Endothelial cell of umbilical vein (primary cell): Measurements from ENCODE around the gene PRR15. TPM values are rescaled to one million over a fixed set of nuclear protein-coding genes. Genes with fewer than 3 reads are reported as not detected.

ENCODE experiments used
- BruUV-seq: library from RNA; stranded (reverse); fragments of 400-500 nt; replicated peaks from 2 replicates; lab custom pipeline; 2021; lab: Mats Ljungman, UMichigan
- CTCF ChIA-PET: fragments of 300-600, 350-600 bp; sonication (Branson Sonifier 250); formaldehyde crosslinking; loops from one replicate; lab custom pipeline; 2021; ENCODE audit warnings: antibody characterized with exemption, inconsistent platforms; lab: Charles Lee
- POLR2A ChIA-PET: fragments of 300-600, 350-600 bp; sonication (Branson Sonifier 250); formaldehyde crosslinking; loops from one replicate; lab custom pipeline; 2021; ENCODE audit warnings: antibody characterized with exemption, inconsistent platforms; lab: Charles Lee
- DNase-seq: peaks from one replicate; pipeline ENCODE4 v3.0.0-alpha.2; 2011; ENCODE audit warnings: low read depth, low spot score
- FAIRE-seq: peaks from 2 replicates; lab custom pipeline; 2011; peaks lifted over from hg19 to GRCh38; lab: Jason Lieb, UNC
- H2AFZ ChIP-seq: 2 replicates; pipeline ENCODE4 v1.6.0; 2012; ENCODE audit warnings: low read depth, low read length, control low read depth, inconsistent platforms
- H3K27ac ChIP-seq: 2 replicates; pipeline ENCODE4 v1.5.1; 2011; ENCODE audit warnings: low read depth, mild to moderate bottlenecking, control low read depth, low read length, moderate library complexity; ENCODE audit not compliant: insufficient read depth
- H3K27me3 ChIP-seq, 2 experiments: 2 replicates each; pipeline versions ENCODE4 v1.6.0 to v1.6.1; 2011; ENCODE audit warnings: low read length in 2 of 2, mixed read lengths in 1 of 2; ENCODE audit not compliant: control insufficient read depth in 2 of 2, insufficient read depth in 2 of 2
- H3K36me3 ChIP-seq, 2 experiments: 2 replicates in 1 of 2; 3 replicates in 1 of 2; pipeline ENCODE4 v1.5.1; 2011; ENCODE audit warnings: low read length in 2 of 2, mild to moderate bottlenecking in 1 of 2, moderate library complexity in 1 of 2; ENCODE audit not compliant: control insufficient read depth in 2 of 2, insufficient read depth in 2 of 2; ENCODE audit errors: extremely low read depth in 1 of 2
- H3K4me1 ChIP-seq: 3 replicates; pipeline ENCODE4 v1.5.1; 2011; ENCODE audit warnings: mild to moderate bottlenecking, low read length; ENCODE audit not compliant: control insufficient read depth, insufficient read depth; ENCODE audit errors: extremely low read depth
- H3K4me2 ChIP-seq: 2 replicates; pipeline ENCODE4 v1.6.1; 2011; ENCODE audit warnings: low read length, control low read depth, mixed read lengths; ENCODE audit not compliant: insufficient read depth
- H3K4me3 ChIP-seq, 3 experiments: fragments of 200-600 bp in 1 of 3; sonication (generic), shearing (Covaris generic) in 1 of 3; replicated peaks in 1 of 3; 2 replicates each; pipeline ENCODE4 v1.5.1; 2011 to 2016; ENCODE audit warnings: control low read depth in 3 of 3, low read length in 3 of 3, mild to moderate bottlenecking in 2 of 3, inconsistent platforms in 1 of 3, low read depth in 1 of 3, moderate library complexity in 1 of 3; ENCODE audit not compliant: insufficient read depth in 1 of 3
- H3K79me2 ChIP-seq: 2 replicates; pipeline ENCODE4 v1.6.0; 2012; ENCODE audit warnings: low read length, inconsistent platforms; ENCODE audit not compliant: control insufficient read depth, insufficient read depth
- H3K9ac ChIP-seq: replicated peaks from 2 replicates; pipeline ENCODE3; 2011; ENCODE audit warnings: low read length, control low read depth; ENCODE audit not compliant: insufficient read depth; ENCODE audit errors: extremely low read depth
- H3K9me1 ChIP-seq: replicated peaks from 3 replicates; pipeline ENCODE4 v1.6.0; 2011; ENCODE audit warnings: mild to moderate bottlenecking, low read length; ENCODE audit not compliant: control insufficient read depth, insufficient read depth; ENCODE audit errors: extremely low read depth
- H3K9me3 ChIP-seq: replicated peaks from 2 replicates; pipeline ENCODE4 v1.5.1; 2012; ENCODE audit warnings: low read length, inconsistent platforms; ENCODE audit not compliant: control insufficient read depth, insufficient read depth
- H4K20me1 ChIP-seq: replicated peaks from 2 replicates; pipeline ENCODE3; 2011; ENCODE audit warnings: mild to moderate bottlenecking, low read length; ENCODE audit not compliant: control insufficient read depth, insufficient read depth; ENCODE audit errors: extremely low read depth
- CTCF ChIP-seq, 2 donors: IDR thresholded peaks; 1 replicate in 1 of 2; 2 replicates in 1 of 2; pipeline ENCODE4 v1.5.1; 2011; ENCODE audit warnings: low read length in 2 of 2, mild to moderate bottlenecking in 2 of 2, moderate library complexity in 2 of 2, control low read depth in 1 of 2, inconsistent platforms in 1 of 2, low read depth in 1 of 2; ENCODE audit not compliant: insufficient read depth in 1 of 2; ENCODE audit errors: extremely low read depth in 1 of 2
- EZH2 ChIP-seq: IDR thresholded peaks from 2 replicates; pipeline ENCODE4 v1.6.1; 2012; ENCODE audit warnings: borderline replicate concordance, low read depth, mild to moderate bottlenecking, moderate library complexity, low read length, inconsistent platforms; ENCODE audit not compliant: severe bottlenecking
- FOS ChIP-seq: IDR thresholded peaks from 2 replicates; pipeline ENCODE4 v1.6.1; 2011; ENCODE audit warnings: mild to moderate bottlenecking, low read length, moderate library complexity, borderline replicate concordance; ENCODE audit not compliant: insufficient read depth
- GATA2 ChIP-seq: IDR thresholded peaks from 2 replicates; pipeline ENCODE4 v1.7.0; 2011; ENCODE audit warnings: low read depth, mild to moderate bottlenecking, moderate library complexity, mixed read lengths, low read length; ENCODE audit not compliant: insufficient read length, insufficient read depth
- JUN ChIP-seq: IDR thresholded peaks from 2 replicates; pipeline ENCODE4 v1.6.1; 2011; ENCODE audit warnings: borderline replicate concordance, low read depth; ENCODE audit not compliant: insufficient read length, insufficient read depth
- MYC ChIP-seq: IDR thresholded peaks from one replicate; pipeline ENCODE4 v1.6.1; 2011; ENCODE audit warnings: mild to moderate bottlenecking, low read depth, low read length
- POLR2A ChIP-seq: IDR thresholded peaks from 2 replicates; pipeline ENCODE4 v1.6.1; 2012; ENCODE audit warnings: low read depth, mild to moderate bottlenecking, control low read depth, low read length
- POLR2AphosphoS5 ChIP-seq: IDR thresholded peaks from 2 replicates; pipeline ENCODE4 v1.6.1; 2012; ENCODE audit warnings: low read depth, mild to moderate bottlenecking, control low read depth, low read length, moderate library complexity; ENCODE audit not compliant: insufficient read depth
- dilution Hi-C: fragments of 300-500 bp; cut with MboI; formaldehyde crosslinking; loops from one replicate; pipeline ENCODE4 v1.15.0; 2019; ENCODE audit warnings: low sequenced_read_pairs; ENCODE audit not compliant: extremely low pct_ligation_motif_present
- intact Hi-C: fragments of 100-400 bp; cut with micrococcal nuclease; formaldehyde crosslinking; loops from one replicate; pipeline ENCODE4 v1.10.0; 2022
- polyA plus RNA-seq, 4 experiments: library from polyadenylated mRNA; depleted of rRNA in 3 of 4; stranded (reverse) in 3 of 4; unstranded in 1 of 4; fragments of >200 nt; gene quantifications; 2 replicates each; pipeline versions ENCODE4 v1.2.1 to v1.2.3, GENCODE V29; 2011 to 2012; ENCODE audit warnings: missing spikeins in 1 of 4
- total RNA-seq: library from RNA; stranded (reverse); gene quantifications from 2 replicates; pipeline ENCODE4 v1.2.3, GENCODE V29; 2021
- TF ChIP-seq, protein P1 (sequence below): IDR thresholded peaks from 2 replicates; pipeline ENCODE4 v1.6.1; 2011; ENCODE audit not compliant: insufficient read depth, insufficient read length

PRR15 gene
- total and polyA plus RNA-seq, 2 donors (not counting 3 experiments of a cell fraction or from before 2014, with no cell fraction given): 1.8 to 5.0 TPM

DNA sequence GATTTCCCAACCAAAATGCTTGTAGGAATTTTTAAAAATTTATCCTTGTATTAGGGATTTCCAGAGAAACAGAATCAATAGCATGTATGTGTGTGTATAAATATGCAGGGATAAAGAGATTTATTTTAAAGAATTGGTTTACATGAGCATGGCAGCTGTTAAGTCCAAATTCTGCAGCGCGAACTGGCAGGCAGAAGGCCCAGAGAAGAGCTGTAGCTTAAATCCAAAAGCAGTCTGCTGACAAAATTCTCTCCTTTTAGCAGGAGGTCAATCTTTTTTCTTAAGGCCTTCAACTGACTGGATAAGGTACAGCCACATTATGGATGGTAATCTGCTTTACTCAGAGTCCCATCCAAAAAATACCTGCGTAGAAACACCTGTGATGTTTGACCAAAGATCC lies 42.0 kb downstream of the PRR15 start:
- DNase-seq (no peak), FAIRE-seq (no peak)
- no peaks in the 10 kb centered on the region for H3K27me3 ChIP-seq
- no peaks in the 10 kb centered on the region for H3K9me3 ChIP-seq
- CTCF ChIA-PET: interaction anchor here (1.4 to 1.9 kb wide), 2 partner anchors 17 to 30 kb away, joined by 3 to 12 read pairs; no protein-coding TSS in a partner anchor
- no TSS peak for BruUV-seq
- H3K36me3 ChIP-seq: no peaks in the 10 kb centered on the region
- H3K9ac ChIP-seq: no peak overlapping the region
- TF ChIP-seq JUN (no peak), CTCF (IDR thresholded peaks at IDR 0.05; ENCODE audit: extremely low read depth in 1 of 2, insufficient read depth in 1 of 2, low read depth in 1 of 2, low read length in 2 of 2) (no peak), GATA2 (no peak), EZH2 (no peak), FOS (no peak), POLR2A (no peak), POLR2AphosphoS5 (no peak), MYC (no peak)
- TF ChIP-seq, protein P1, sequence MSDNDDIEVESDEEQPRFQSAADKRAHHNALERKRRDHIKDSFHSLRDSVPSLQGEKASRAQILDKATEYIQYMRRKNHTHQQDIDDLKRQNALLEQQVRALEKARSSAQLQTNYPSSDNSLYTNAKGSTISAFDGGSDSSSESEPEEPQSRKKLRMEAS: no peak
- POLR2A ChIA-PET: no interaction called here
- no peaks in the 10 kb centered on the region for H3K4me1 ChIP-seq
- dilution Hi-C loops (no loop called here), intact Hi-C loops (no loop called here)
- no peak overlapping the region for H2AFZ ChIP-seq
- H4K20me1 ChIP-seq: no peaks in the 10 kb centered on the region
- H3K27ac ChIP-seq: no peak overlapping the region
- H3K4me2 ChIP-seq: no peak overlapping the region
- no peak overlapping the region for H3K4me3 ChIP-seq
- no peaks in the 10 kb centered on the region for H3K9me1 ChIP-seq
- H3K79me2 ChIP-seq: no peaks in the 10 kb centered on the region
